NCI-H1694 treated with DMSO at 0.1 percent for 48 hours (cell line): ENCODE measurements around the gene CCDC82.

ENCODE experiments used
- DNase-seq: peaks from one replicate; lab custom pipeline; 2025; lab: John Stamatoyannopoulos, UW

The CCDC82 gene

GRCh38 chr11:96361778-96362177, 27.9 kb downstream of the CCDC82 start:
- no peak for DNase-seq

- DNase-seq = no peak
Observed at GRCh38 chr11:96358321-96358720, 31.4 kb downstream of the CCDC82 start.

- DNase-seq = no peak
Observed at GRCh38 chr11:96357794-96358193, 31.9 kb downstream of the CCDC82 start.

GRCh38 chr11:96356848-96357247, 32.9 kb downstream of the CCDC82 start:
- no peak for DNase-seq

GRCh38 chr11:96342961-96343711, 46.6 kb downstream of the CCDC82 start, which contains the start of gene MAML2:
Gene MAML2 (minus strand): TSS chr11:96343195. CDS start chr11:96341895, 1,300 bp downstream.
- peak; percentile 46 for DNase-seq

GRCh38 chr11:96342014-96342960, 47.4 kb downstream of the CCDC82 start:
- DNase-seq = no peak

GRCh38 chr11:96341211-96342013, 48.3 kb downstream of the CCDC82 start:
- no peak for DNase-seq

- no peak for DNase-seq
Observed at GRCh38 chr11:96340555-96340885, 49.2 kb downstream of the CCDC82 start.

- no peak for DNase-seq
Observed at GRCh38 chr11:96339706-96340554, 49.8 kb downstream of the CCDC82 start.

GRCh38 chr11:96338910-96339705, 50.6 kb downstream of the CCDC82 start:
- DNase-seq = no peak

- DNase-seq = no peak
Observed at GRCh38 chr11:96337541-96338431, 51.9 kb downstream of the CCDC82 start.

- no peak for DNase-seq
Observed at GRCh38 chr11:96335388-96335787, 54.3 kb downstream of the CCDC82 start.

- DNase-seq = no peak
Observed at GRCh38 chr11:96334219-96334618, 55.5 kb downstream of the CCDC82 start.

GRCh38 chr11:96333191-96333719, 56.5 kb downstream of the CCDC82 start:
- no peak for DNase-seq

- no peak for DNase-seq
Observed at GRCh38 chr11:96332126-96332771, 57.5 kb downstream of the CCDC82 start.

- no peak for DNase-seq
Observed at GRCh38 chr11:96331699-96332116, 58.0 kb downstream of the CCDC82 start.

GRCh38 chr11:96330511-96330859, 59.2 kb downstream of the CCDC82 start:
- DNase-seq = no peak

- DNase-seq = no peak
Observed at GRCh38 chr11:96329855-96330510, 59.7 kb downstream of the CCDC82 start.
